Gastroesophageal sphincter (tissue), 3 donors: Measurements from ENCODE around the gene COX19.

Experiments used
- EP300 ChIP-seq: sonication (generic); formaldehyde crosslinking; IDR thresholded peaks from one replicate; pipeline ENCODE4 v1.6.1; 2017; ENCODE audit warnings: antibody characterized with exemption, mild to moderate bottlenecking
- POLR2A ChIP-seq, 2 donors: fragments of 450-650 bp; IDR thresholded peaks; one replicate each; pipeline ENCODE4 v1.6.1; 2017; ENCODE audit warnings: antibody characterized with exemption in 2 of 2, mild to moderate bottlenecking in 2 of 2, moderate library complexity in 1 of 2
- POLR2AphosphoS5 ChIP-seq: sonication (generic); formaldehyde crosslinking; IDR thresholded peaks from one replicate; pipeline ENCODE4 v1.6.1; 2017; ENCODE audit warnings: antibody characterized with exemption
- TF ChIP-seq, protein P1 (sequence below), 4 experiments: fragments of 200-600 bp in 2 of 4; fragments of 450-650 bp in 2 of 4; sonication (generic) in 1 of 4; IDR thresholded peaks; one replicate each; pipeline ENCODE4 v1.5.1; 2017 to 2019; ENCODE audit warnings: antibody characterized with exemption in 4 of 4, mild to moderate bottlenecking in 2 of 4, moderate library complexity in 2 of 4

GRCh38 chr7:957418-958220, 17.7 kb downstream of the COX19 start:
- TF ChIP-seq, protein P1, sequence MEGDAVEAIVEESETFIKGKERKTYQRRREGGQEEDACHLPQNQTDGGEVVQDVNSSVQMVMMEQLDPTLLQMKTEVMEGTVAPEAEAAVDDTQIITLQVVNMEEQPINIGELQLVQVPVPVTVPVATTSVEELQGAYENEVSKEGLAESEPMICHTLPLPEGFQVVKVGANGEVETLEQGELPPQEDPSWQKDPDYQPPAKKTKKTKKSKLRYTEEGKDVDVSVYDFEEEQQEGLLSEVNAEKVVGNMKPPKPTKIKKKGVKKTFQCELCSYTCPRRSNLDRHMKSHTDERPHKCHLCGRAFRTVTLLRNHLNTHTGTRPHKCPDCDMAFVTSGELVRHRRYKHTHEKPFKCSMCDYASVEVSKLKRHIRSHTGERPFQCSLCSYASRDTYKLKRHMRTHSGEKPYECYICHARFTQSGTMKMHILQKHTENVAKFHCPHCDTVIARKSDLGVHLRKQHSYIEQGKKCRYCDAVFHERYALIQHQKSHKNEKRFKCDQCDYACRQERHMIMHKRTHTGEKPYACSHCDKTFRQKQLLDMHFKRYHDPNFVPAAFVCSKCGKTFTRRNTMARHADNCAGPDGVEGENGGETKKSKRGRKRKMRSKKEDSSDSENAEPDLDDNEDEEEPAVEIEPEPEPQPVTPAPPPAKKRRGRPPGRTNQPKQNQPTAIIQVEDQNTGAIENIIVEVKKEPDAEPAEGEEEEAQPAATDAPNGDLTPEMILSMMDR (IDR thresholded peaks at IDR 0.05): no peak
- TF ChIP-seq POLR2A (IDR thresholded peaks at IDR 0.05): no peak
- TF ChIP-seq POLR2AphosphoS5: no peak
- TF ChIP-seq EP300: no peak
